ENCODE results near the gene PICK1.
"Not testable (repeated sequence)": the region's sequence is repeated elsewhere in the genome, so short reads cannot be mapped to it uniquely, and the experiment has no call there.

The PICK1 gene

GRCh38 chr22:38110008-38110862, 53.0 kb downstream of the PICK1 start, which contains the start of gene BAIAP2L2:
BAIAP2L2 (minus strand) TSS chr22:38110684; CDS start chr22:38110525, 159 bp downstream.
- Histone ChIP-seq H3K4me3 (ENCODE audit: insufficient read depth, low read depth, low read length) (no peak within 1 kb of the TSS), H3K4me1 (ENCODE audit: control insufficient read depth, insufficient read depth, low read length) (peaks cover 9% of the 10 kb centered on the region), H3K27ac (ENCODE audit: insufficient read depth, low read depth, low read length, poor library complexity, severe bottlenecking) (no peak within 1 kb of the TSS), H3K36me3 (ENCODE audit: control insufficient read depth, insufficient read depth, low read length) (no peaks in the 10 kb centered on the region), H3K27me3 (ENCODE audit: control insufficient read depth, insufficient read depth, low read length, poor library complexity, severe bottlenecking) (no peaks in the 10 kb centered on the region), H3K9me3 (ENCODE audit: control insufficient read depth, low read length) (no peaks in the 10 kb centered on the region)
- WGBS, 2 experiments, result 77 to 78% methylated on average over 19 of the region's 19 CpGs

GRCh38 chr22:38110863-38111852, 54.0 kb downstream of the PICK1 start:
- no peaks in the 10 kb centered on the region for H3K36me3 ChIP-seq (ENCODE audit: control insufficient read depth, insufficient read depth, low read length)
- no peak overlapping the region for H3K4me3 ChIP-seq (ENCODE audit: insufficient read depth, low read depth, low read length)
- H3K9me3 ChIP-seq (ENCODE audit: control insufficient read depth, low read length), result no peaks in the 10 kb centered on the region
- peaks cover 9% of the 10 kb centered on the region for H3K4me1 ChIP-seq (ENCODE audit: control insufficient read depth, insufficient read depth, low read length)
- WGBS, 2 experiments, result 78 to 83% methylated on average over 30 of the region's 30 CpGs
- no peak overlapping the region for H3K27ac ChIP-seq (ENCODE audit: insufficient read depth, low read depth, low read length, poor library complexity, severe bottlenecking)
- H3K27me3 ChIP-seq (ENCODE audit: control insufficient read depth, insufficient read depth, low read length, poor library complexity, severe bottlenecking), result no peaks in the 10 kb centered on the region

- Histone ChIP-seq H3K27ac (ENCODE audit: insufficient read depth, low read depth, low read length, poor library complexity, severe bottlenecking) (no peak overlapping the region), H3K27me3 (ENCODE audit: control insufficient read depth, insufficient read depth, low read length, poor library complexity, severe bottlenecking) (no peaks in the 10 kb centered on the region), H3K36me3 (ENCODE audit: control insufficient read depth, insufficient read depth, low read length) (no peaks in the 10 kb centered on the region), H3K9me3 (ENCODE audit: control insufficient read depth, low read length) (no peaks in the 10 kb centered on the region), H3K4me1 (ENCODE audit: control insufficient read depth, insufficient read depth, low read length) (peaks cover 9% of the 10 kb centered on the region), H3K4me3 (ENCODE audit: insufficient read depth, low read depth, low read length) (no peak overlapping the region)
- 90 to 93% methylated on average over 11 of the region's 11 CpGs for WGBS, 2 experiments
These were observed 54.7 kb downstream of the PICK1 start for GRCh38 chr22:38111925-38112355.

- Histone ChIP-seq H3K36me3 (ENCODE audit: control insufficient read depth, insufficient read depth, low read length) (no peaks in the 10 kb centered on the region), H3K4me3 (ENCODE audit: insufficient read depth, low read depth, low read length) (no peak overlapping the region), H3K4me1 (ENCODE audit: control insufficient read depth, insufficient read depth, low read length) (peaks cover 9% of the 10 kb centered on the region), H3K27me3 (ENCODE audit: control insufficient read depth, insufficient read depth, low read length, poor library complexity, severe bottlenecking) (no peaks in the 10 kb centered on the region), H3K27ac (ENCODE audit: insufficient read depth, low read depth, low read length, poor library complexity, severe bottlenecking) (no peak overlapping the region), H3K9me3 (ENCODE audit: control insufficient read depth, low read length) (no peaks in the 10 kb centered on the region)
- 94 to 95% methylated on average over 22 of the region's 22 CpGs for WGBS, 2 experiments
These were observed 55.2 kb downstream of the PICK1 start for GRCh38 chr22:38112381-38112780.

GRCh38 chr22:38114484-38115398, 57.5 kb downstream of the PICK1 start:
- Histone ChIP-seq H3K36me3 (ENCODE audit: control insufficient read depth, insufficient read depth, low read length) (no peaks in the 10 kb centered on the region), H3K27me3 (ENCODE audit: control insufficient read depth, insufficient read depth, low read length, poor library complexity, severe bottlenecking) (no peaks in the 10 kb centered on the region), H3K27ac (ENCODE audit: insufficient read depth, low read depth, low read length, poor library complexity, severe bottlenecking) (no peak overlapping the region), H3K4me3 (ENCODE audit: insufficient read depth, low read depth, low read length) (no peak overlapping the region), H3K4me1 (ENCODE audit: control insufficient read depth, insufficient read depth, low read length) (peaks cover 9% of the 10 kb centered on the region), H3K9me3 (ENCODE audit: control insufficient read depth, low read length) (no peaks in the 10 kb centered on the region)
- 57% methylated on average over 32 of the region's 32 CpGs for WGBS, 2 experiments

- Histone ChIP-seq H3K27me3 (ENCODE audit: control insufficient read depth, insufficient read depth, low read length, poor library complexity, severe bottlenecking) (no peaks in the 10 kb centered on the region), H3K4me3 (ENCODE audit: insufficient read depth, low read depth, low read length) (no peak overlapping the region), H3K27ac (ENCODE audit: insufficient read depth, low read depth, low read length, poor library complexity, severe bottlenecking) (no peak overlapping the region), H3K9me3 (ENCODE audit: control insufficient read depth, low read length) (no peaks in the 10 kb centered on the region), H3K4me1 (ENCODE audit: control insufficient read depth, insufficient read depth, low read length) (peaks cover 4% of the 10 kb centered on the region), H3K36me3 (ENCODE audit: control insufficient read depth, insufficient read depth, low read length) (no peaks in the 10 kb centered on the region)
- WGBS, 2 experiments, result 95% methylated on average over 31 of the region's 31 CpGs
These were observed 58.4 kb downstream of the PICK1 start for GRCh38 chr22:38115423-38116205.

- not testable (repeated sequence) for H3K36me3 ChIP-seq (ENCODE audit: control insufficient read depth, insufficient read depth, low read length); H3K4me3 ChIP-seq (ENCODE audit: insufficient read depth, low read depth, low read length); H3K27me3 ChIP-seq (ENCODE audit: control insufficient read depth, insufficient read depth, low read length, poor library complexity, severe bottlenecking); H3K27ac ChIP-seq (ENCODE audit: insufficient read depth, low read depth, low read length, poor library complexity, severe bottlenecking); H3K4me1 ChIP-seq (ENCODE audit: control insufficient read depth, insufficient read depth, low read length); H3K9me3 ChIP-seq (ENCODE audit: control insufficient read depth, low read length)
- WGBS, 2 experiments, result 93 to 95% methylated on average over 10 of the region's 10 CpGs
These were observed 60.4 kb downstream of the PICK1 start for GRCh38 chr22:38117556-38117955.

- Histone ChIP-seq H3K9me3 (ENCODE audit: control insufficient read depth, low read length) (no peaks in the 10 kb centered on the region), H3K36me3 (ENCODE audit: control insufficient read depth, insufficient read depth, low read length) (no peaks in the 10 kb centered on the region), H3K27ac (ENCODE audit: insufficient read depth, low read depth, low read length, poor library complexity, severe bottlenecking) (no peak overlapping the region), H3K4me3 (ENCODE audit: insufficient read depth, low read depth, low read length) (no peak overlapping the region), H3K27me3 (ENCODE audit: control insufficient read depth, insufficient read depth, low read length, poor library complexity, severe bottlenecking) (no peaks in the 10 kb centered on the region), H3K4me1 (ENCODE audit: control insufficient read depth, insufficient read depth, low read length) (peaks cover 3% of the 10 kb centered on the region)
- 76 to 88% methylated on average over 3 of the region's 3 CpGs for WGBS, 2 experiments
These were observed 61.0 kb downstream of the PICK1 start for GRCh38 chr22:38118182-38118581.

GRCh38 chr22:38118747-38119146, 61.5 kb downstream of the PICK1 start:
- H3K27me3 ChIP-seq (ENCODE audit: control insufficient read depth, insufficient read depth, low read length, poor library complexity, severe bottlenecking); H3K4me3 ChIP-seq (ENCODE audit: insufficient read depth, low read depth, low read length); H3K9me3 ChIP-seq (ENCODE audit: control insufficient read depth, low read length); H3K36me3 ChIP-seq (ENCODE audit: control insufficient read depth, insufficient read depth, low read length); H3K27ac ChIP-seq (ENCODE audit: insufficient read depth, low read depth, low read length, poor library complexity, severe bottlenecking); H3K4me1 ChIP-seq (ENCODE audit: control insufficient read depth, insufficient read depth, low read length): not testable (repeated sequence)
- WGBS, 2 experiments, result 95 to 96% methylated on average over 2 of the region's 2 CpGs

All from ectodermal cell (in vitro differentiated cells).